NCI-H187 treated with DMSO at 0.1 percent for 48 hours (cell line): Measurements from ENCODE around the gene GOLPH3.
"Not testable (repeated sequence)": the region's sequence is repeated elsewhere in the genome, so short reads cannot be mapped to it uniquely, and the experiment has no call there.

Experiments
- DNase-seq: peaks from one replicate; lab custom pipeline; 2025; lab: John Stamatoyannopoulos, UW

Gene GOLPH3

DNA sequence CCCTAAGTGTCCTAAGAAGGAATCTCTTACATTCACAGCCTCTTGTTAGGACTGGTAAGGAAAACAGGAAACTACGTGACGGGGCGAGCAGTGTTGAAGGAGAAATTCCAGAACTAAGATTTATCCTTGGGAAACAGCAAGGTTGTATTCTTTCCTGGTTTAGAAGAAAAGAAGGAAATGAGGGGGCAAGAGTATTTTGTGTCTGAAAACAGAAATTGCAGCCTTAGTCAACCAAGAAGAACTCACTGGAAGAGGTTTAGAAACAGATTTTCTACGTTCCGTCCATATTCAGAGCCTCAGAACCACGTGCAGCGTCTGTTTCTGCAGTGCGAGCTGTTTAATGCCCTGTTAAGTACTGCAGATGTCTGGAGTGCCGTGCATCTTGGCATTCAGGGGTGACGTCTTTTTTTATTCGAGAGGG, 75.2 kb downstream of the GOLPH3 start:
- no peak for DNase-seq

DNA sequence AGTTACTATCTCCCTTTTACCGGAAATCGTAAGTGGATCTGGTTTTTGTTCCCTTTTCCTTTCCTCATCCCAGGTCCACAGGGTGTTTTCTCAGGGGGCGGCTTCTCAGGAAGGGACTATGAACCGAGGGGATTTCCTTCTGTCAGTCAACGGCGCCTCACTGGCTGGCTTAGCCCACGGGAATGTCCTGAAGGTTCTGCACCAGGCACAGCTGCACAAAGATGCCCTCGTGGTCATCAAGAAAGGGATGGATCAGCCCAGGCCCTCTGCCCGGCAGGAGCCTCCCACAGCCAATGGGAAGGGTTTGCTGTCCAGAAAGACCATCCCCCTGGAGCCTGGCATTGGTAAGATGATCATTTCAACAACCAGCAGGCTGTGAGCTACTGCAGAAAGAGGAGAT, 75.8 kb downstream of the GOLPH3 start:
- DNase-seq: no peak

DNA sequence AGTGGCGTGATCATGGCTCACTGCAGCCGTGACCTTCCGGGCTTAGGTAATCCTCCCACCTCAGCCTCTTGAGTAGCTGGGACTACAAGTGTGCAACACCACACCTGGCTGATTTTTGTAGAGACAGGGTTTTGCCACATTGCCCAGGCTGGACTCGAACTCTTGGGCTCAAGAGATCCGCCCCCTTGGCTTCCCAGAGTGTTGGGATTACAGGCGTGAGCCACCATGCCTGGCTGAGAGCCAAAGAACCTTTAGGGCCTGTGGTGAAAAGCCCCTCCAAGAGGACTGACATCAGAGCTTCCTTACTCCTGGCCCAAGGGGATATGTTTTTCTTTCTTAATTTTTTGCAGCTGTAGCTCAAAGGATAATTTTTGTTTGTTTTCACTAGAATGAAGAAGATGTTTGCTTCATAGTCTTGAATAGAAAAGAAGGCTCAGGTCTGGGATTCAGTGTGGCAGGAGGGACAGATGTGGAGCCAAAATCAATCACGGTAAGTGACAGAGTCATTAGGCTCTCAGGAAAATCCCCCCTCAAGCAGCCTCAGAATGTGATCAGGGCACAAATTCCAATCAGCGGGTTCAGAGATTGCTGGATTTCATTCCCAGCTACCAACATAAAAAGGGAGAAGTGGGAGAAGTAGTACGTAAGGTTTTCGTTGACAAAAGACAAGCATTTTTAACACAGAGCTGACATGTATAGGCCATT, 77.1 kb downstream of the GOLPH3 start:
- DNase-seq: no peak

DNA sequence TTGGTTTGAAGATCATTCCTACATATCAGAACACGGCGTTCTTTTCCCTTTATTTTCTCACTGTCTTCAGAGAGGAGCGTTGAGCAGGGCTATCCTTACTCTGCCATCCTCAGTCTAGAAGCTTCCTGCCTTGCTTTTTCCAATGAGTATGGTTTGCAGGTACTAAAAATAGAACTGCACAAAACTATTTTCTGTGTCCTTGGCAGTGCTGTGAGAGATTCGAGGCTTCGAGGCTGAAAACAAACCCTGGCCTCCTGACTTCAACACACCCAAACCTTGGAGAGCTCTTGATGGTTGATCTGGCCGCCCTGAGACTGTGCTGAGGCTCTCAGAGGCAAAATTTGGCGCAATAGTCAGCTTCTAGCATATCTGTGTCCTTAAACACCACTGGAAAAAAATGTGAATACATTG, 78.9 kb downstream of the GOLPH3 start:
- no peak for DNase-seq

DNA sequence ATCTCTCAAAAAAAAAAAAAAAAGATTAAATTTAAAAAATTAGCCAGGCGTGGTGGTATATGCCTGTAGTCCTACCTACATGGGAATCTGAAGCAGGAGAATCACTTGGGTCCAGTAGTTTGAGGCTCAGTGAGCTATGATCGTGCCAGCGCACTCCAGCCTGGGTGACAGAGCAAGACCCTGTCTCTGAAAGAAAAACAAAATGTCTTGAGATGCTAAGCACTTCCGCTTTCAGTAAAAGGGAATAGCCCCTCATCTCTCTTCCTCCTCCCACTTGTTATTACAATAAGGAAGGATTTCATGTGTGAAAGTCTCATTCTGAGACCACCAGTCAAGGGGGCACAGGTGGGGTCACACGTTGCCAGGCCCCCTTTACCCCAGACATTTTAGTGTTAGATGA, 79.4 kb downstream of the GOLPH3 start:
- DNase-seq: no peak

DNA sequence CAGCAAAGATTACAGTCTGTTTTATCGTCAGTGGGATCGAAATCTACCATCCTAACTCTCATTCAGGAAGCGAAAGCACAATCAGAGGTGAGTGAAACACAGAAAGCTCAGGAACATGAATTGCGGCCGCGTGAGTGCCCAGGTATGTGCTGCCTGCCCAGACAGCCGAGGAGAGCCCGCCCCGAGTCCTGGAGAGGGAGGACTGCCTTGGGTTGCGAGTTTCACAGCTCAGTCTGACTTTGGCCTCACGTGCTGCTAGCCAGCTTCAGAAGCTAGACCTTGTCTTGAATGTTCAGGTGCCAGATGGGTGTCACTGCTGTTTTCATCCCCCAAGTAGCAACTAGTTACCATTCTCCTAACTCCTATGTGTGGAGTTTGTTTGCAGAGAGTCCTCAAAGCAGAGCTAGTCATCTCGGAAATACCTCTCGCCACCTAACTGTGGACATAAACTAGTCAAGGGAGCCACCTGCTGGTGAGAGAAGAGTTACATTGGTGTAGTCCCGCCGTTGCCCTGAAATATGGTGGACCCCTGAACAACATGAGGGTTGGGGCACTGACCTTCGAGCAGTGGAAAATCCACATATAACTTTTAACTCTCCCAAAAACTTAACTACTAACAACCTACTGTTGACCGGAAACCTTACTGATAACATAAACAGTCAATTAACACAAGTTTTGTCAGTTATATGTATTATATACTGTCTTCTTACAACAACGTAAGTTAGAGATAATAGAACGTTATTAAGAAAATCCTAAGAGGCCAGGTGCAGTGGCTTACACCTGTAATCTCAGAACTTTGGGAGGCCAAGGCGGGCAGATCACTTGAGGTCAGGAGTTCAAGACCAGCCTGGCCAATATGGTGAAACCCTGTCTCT, 80.9 kb downstream of the GOLPH3 start:
- DNase-seq: peak; percentile 14

DNA sequence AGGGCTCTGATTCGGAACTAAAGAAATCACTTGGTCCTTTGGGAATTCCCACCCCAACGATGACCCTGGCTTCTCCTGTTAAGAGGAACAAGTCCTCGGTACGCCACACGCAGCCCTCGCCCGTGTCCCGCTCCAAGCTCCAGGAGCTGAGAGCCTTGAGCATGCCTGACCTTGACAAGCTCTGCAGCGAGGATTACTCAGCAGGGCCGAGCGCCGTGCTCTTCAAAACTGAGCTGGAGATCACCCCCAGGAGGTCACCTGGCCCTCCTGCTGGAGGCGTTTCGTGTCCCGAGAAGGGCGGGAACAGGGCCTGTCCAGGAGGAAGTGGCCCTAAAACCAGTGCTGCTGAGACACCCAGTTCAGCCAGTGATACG, 83.4 kb downstream of the GOLPH3 start:
- no peak for DNase-seq

DNA sequence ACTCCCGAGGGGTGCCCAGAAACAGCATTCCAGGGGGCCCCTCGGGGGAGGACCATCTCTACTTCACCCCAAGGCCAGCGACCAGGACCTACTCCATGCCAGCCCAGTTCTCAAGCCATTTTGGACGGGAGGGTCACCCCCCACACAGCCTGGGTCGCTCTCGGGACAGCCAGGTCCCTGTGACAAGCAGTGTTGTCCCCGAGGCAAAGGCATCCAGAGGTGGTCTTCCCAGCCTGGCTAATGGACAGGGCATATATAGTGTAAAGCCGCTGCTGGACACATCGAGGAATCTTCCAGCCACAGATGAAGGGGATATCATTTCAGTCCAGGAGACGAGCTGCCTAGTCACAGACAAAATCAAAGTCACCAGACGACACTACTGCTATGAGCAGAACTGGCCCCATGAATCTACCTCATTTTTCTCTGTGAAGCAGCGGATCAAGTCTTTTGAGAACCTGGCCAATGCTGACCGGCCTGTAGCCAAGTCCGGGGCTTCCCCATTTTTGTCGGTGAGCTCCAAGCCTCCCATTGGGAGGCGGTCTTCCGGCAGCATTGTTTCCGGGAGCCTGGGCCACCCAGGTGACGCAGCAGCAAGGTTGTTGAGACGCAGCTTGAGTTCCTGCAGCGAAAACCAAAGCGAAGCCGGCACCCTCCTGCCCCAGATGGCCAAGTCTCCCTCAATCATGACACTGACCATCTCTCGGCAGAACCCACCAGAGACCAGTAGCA, 83.9 kb downstream of the GOLPH3 start:
- no peak for DNase-seq

DNA sequence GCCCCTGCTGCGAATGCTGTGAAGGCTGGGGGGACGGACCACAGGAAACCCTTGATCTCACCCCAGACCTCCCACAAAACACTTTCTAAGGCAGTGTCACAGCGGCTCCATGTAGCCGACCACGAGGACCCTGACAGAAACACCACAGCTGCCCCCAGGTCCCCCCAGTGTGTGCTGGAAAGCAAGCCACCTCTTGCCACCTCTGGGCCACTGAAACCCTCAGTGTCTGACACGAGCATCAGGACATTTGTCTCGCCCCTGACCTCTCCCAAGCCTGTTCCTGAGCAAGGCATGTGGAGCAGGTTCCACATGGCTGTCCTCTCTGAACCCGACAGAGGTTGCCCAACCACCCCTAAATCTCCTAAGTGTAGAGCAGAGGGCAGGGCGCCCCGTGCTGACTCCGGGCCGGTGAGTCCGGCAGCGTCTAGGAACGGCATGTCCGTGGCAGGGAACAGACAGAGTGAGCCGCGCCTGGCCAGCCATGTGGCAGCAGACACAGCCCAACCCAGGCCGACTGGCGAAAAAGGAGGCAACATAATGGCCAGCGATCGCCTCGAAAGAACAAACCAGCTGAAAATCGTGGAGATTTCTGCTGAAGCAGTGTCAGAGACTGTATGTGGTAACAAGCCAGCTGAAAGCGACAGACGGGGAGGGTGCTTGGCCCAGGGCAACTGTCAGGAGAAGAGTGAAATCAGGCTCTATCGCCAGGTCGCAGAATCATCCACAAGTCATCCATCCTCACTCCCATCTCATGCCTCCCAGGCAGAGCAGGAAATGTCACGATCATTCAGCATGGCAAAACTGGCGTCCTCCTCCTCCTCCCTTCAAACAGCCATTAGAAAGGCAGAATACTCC, 84.7 kb downstream of the GOLPH3 start:
- no peak for DNase-seq

DNA sequence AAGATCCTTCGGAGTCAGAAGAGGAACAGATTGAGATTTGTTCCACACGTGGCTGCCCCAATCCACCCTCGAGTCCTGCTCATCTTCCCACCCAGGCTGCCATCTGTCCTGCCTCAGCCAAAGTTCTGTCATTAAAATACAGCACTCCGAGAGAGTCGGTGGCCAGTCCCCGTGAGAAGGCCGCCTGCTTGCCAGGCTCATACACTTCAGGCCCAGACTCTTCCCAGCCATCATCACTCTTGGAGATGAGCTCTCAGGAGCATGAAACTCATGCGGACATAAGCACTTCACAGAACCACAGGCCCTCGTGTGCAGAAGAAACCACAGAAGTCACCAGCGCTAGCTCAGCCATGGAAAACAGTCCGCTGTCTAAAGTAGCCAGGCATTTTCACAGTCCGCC, 85.9 kb downstream of the GOLPH3 start:
- DNase-seq: no peak

DNA sequence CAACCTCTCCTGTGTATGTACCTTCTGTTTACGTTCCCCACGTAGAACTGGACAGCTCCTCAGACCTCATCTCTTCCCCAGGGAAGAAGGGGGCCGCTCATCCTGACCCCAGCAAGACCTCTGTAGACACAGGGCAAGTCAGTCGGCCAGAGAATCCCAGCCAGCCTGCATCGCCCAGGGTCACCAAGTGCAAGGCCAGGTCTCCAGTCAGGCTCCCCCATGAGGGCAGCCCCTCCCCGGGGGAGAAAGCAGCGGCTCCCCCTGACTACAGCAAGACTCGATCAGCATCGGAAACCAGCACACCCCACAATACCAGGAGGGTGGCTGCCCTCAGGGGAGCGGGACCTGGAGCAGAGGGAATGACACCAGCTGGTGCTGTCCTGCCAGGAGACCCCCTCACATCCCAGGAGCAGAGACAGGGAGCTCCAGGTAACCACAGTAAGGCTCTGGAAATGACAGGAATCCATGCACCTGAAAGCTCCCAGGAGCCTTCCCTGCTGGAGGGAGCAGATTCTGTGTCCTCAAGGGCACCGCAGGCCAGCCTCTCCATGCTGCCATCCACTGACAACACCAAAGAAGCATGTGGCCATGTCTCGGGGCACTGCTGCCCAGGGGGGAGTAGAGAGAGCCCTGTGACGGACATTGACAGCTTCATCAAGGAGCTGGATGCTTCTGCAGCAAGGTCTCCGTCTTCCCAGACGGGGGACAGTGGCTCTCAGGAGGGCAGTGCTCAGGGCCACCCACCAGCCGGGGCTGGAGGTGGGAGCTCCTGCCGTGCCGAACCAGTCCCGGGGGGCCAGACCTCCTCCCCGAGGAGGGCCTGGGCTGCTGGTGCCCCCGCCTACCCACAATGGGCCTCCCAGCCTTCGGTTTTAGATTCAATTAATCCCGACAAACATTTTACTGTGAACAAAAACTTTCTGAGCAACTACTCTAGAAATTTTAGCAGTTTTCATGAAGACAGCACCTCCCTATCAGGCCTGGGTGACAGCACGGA, 86.7 kb downstream of the GOLPH3 start:
- DNase-seq: no peak

DNA sequence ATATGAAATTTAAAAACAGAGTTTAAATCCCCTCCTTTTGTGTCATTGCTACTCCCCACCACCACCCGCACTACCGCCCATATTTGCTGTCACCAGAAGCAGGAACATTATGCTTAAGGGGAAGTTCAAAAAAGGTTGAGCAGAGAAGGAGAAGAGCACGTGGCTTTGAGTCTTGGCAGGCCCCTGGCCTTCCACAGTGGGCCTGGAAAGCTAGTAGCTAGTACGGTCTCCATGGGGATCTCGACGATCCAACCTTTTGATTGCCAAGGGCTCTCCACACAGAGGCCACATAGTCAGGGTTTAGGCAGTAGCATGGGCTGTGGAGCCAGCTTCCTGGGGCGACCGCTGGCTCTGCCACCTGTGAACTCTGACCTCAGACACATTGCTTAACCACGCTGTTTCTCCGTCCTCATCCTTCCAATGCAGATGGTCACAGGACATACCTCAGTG, 90.1 kb downstream of the GOLPH3 start:
- no peak for DNase-seq

DNA sequence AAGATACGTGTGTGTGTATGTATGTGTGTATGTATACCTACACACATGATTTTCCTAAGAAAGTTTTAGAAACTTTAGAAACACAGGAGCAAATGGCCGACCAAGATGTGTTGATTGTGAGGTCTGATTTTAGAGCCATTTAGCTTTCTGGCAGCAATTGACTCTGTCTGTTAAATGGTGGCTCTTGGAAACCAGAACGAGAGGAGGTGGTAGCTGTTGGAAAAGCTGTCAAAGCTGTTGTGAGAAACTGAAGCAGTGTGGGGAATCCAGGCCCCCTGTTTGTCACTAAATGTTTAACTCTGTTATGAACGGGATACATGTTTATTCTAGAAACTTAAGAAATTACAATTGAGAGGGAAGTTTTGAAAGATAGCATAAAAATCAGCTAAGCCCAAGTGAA, 91.4 kb downstream of the GOLPH3 start:
- no peak for DNase-seq

DNA sequence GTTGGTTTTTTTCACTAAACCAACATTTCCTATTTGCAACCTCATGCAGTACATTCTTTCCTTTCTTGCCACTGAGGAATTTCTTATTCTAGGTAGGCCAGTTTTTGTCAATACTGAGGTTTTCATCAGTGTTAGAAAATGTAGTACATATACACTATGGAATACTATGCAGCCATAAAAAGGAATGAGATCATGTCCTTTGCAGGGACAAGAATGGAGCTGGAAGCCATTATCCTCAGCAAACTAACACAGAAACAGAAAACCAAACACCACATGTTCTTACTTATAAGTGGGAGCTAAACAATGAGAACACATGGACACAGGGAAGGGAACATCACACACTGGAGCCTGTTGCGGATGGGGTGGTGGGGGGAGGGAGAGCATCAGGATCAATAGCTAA, 93.6 kb downstream of the GOLPH3 start:
- DNase-seq: not testable (repeated sequence)

DNA sequence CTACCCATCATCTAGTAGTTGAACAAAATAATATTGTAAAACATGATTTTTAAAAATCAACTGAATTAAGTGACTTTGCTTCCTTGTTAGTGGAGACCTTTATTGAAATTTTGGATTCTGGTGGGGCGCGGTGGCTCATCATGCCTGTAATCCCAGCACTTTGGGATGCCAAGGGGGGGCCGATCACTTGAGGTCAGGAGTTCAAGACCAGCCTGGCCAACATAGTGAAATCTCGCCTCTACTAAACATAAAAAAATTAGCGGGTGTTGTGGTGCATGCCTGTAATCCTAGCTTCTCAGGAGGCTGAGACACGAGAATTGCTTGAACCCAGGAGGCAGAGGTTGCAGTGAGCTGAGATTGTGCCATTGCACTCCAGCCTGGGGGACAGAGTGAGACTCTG, 95.3 kb downstream of the GOLPH3 start:
- DNase-seq: not testable (repeated sequence)

DNA sequence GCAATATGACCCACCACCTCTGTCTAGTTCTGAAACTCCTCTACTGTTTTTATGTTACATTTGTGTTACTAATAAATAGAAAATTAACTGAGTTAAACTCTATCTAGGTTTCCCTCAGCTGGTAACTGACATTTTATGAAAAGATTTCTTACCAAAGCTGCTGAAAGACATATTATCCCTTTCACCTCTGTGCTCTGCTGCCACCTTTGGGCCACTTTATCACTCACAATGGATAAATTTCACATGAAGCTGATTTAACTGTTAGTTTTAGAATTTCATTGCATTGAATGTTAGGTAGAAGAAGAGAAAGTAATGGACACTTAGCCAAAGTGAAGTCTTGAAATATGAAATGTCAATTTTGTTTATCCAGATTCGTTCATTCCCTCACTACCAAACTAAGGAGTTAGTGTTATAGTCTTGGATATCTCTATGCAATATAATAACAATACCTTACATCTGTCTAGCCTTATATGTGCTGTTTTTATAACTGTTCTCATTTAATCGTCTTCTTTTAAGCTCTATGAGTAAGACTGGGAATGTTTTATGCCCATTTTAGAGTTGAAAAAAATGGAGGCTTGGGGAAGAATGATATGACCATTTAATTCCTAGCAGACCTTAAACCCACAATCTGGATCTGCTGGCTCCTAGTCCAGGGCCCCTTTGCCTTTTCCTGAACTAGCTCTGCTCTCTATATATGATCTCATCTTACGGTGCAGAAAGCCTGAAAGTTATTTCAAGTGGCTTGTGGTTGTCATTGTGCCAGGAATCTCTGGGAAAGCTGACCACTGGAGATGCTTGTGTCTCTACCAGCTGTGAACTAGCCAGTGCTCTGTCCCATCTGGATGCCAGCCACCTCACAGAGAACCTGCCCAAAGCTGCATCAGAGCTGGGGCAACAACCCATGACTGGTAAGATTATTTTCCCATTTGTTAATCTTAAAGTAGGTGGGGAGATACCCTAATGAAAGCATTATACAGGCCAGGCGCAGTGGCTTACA, 97.1 kb downstream of the GOLPH3 start:
- DNase-seq: no peak
